Liver (tissue), 3 donors: ENCODE results near the gene SLC66A2.

Source experiments
- EGR1 ChIP-seq, 2 donors: IDR thresholded peaks; 2 replicates each; pipeline ENCODE4 v1.6.1; 2016 to 2018; ENCODE audit warnings: antibody characterized with exemption in 2 of 2, low read depth in 2 of 2
- FOXA2 ChIP-seq: IDR thresholded peaks from 2 replicates; pipeline ENCODE4 v1.6.1; 2016; ENCODE audit warnings: antibody characterized with exemption
- GABPA ChIP-seq, 2 donors: IDR thresholded peaks in 1 of 2; conservative IDR thresholded peaks in 1 of 2; 2 replicates each; pipeline ENCODE4 v1.6.1; 2016; ENCODE audit warnings: antibody characterized with exemption in 2 of 2, mild to moderate bottlenecking in 1 of 2, moderate library complexity in 1 of 2
- JUND ChIP-seq, 2 donors: IDR thresholded peaks; 2 replicates each; pipeline ENCODE4 v1.6.1; 2016; ENCODE audit warnings: antibody characterized with exemption in 2 of 2
- RAD21 ChIP-seq, 2 donors: IDR thresholded peaks; 2 replicates each; pipeline ENCODE4 v1.6.1; 2016; ENCODE audit warnings: antibody characterized with exemption in 2 of 2, mild to moderate bottlenecking in 2 of 2
- RXRA ChIP-seq, 2 donors: IDR thresholded peaks; 2 replicates each; pipeline ENCODE4 v1.6.1; 2017 to 2018; ENCODE audit warnings: antibody characterized with exemption in 2 of 2, mild to moderate bottlenecking in 1 of 2
- SP1 ChIP-seq: IDR thresholded peaks from 2 replicates; pipeline ENCODE4 v1.6.1; 2018; ENCODE audit warnings: antibody characterized with exemption, mild to moderate bottlenecking
- TAF1 ChIP-seq: conservative IDR thresholded peaks from 2 replicates; pipeline ENCODE4 v1.6.1; 2016; ENCODE audit warnings: antibody characterized with exemption, mild to moderate bottlenecking
- YY1 ChIP-seq: IDR thresholded peaks from 2 replicates; pipeline ENCODE4 v1.6.1; 2016; ENCODE audit warnings: antibody characterized with exemption, mild to moderate bottlenecking
- TF ChIP-seq, protein P1 (sequence below): fragments of 150-350 bp; IDR thresholded peaks from 2 replicates; pipeline ENCODE4 v1.5.1; 2017; ENCODE audit warnings: improper control_type of control experiment, low read depth, low read length; ENCODE audit not compliant: missing input control
- TF ChIP-seq, protein P2 (sequence below): IDR thresholded peaks from 2 replicates; pipeline ENCODE4 v1.6.1; 2016; ENCODE audit warnings: antibody characterized with exemption
- TF ChIP-seq, protein P3 (sequence below): IDR thresholded peaks from 2 replicates; pipeline ENCODE4 v1.6.1; 2016; ENCODE audit warnings: antibody characterized with exemption
- TF ChIP-seq, protein P4 (sequence below): IDR thresholded peaks from 2 replicates; pipeline ENCODE4 v1.6.1; 2016; ENCODE audit warnings: antibody characterized with exemption, mild to moderate bottlenecking
- TF ChIP-seq, protein P5 (sequence below): IDR thresholded peaks from 2 replicates; pipeline ENCODE4 v1.6.1; 2016; ENCODE audit warnings: antibody characterized with exemption
- donor health status: healthy.
- donor health status: healthy.

DNA sequence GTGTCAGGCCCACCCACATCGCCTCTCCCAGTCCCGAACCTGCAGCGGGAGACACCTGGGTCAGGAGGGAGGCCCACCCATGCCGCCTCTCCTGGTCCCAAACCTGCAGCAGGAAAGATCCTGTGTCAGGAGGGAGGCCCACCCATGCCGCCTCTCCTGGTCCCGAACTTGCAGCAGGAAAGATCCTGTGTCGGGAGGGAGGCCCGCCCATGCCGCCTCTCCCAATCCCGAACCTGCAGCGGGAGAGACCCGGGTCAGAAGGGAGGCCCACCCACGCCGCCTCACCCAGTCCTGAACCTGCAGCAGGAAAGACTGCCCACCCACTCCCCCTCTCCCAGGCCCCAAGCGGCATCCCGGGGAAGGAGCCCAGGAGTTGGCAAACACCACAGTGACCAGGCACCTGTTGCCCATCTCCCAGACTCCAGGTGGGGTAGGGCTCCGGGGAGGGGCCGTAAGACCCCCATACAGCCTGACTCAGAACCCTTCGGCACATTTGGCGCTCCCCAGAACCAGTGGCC, 7.8 kb downstream of the SLC66A2 start:
- TF ChIP-seq, protein P1, sequence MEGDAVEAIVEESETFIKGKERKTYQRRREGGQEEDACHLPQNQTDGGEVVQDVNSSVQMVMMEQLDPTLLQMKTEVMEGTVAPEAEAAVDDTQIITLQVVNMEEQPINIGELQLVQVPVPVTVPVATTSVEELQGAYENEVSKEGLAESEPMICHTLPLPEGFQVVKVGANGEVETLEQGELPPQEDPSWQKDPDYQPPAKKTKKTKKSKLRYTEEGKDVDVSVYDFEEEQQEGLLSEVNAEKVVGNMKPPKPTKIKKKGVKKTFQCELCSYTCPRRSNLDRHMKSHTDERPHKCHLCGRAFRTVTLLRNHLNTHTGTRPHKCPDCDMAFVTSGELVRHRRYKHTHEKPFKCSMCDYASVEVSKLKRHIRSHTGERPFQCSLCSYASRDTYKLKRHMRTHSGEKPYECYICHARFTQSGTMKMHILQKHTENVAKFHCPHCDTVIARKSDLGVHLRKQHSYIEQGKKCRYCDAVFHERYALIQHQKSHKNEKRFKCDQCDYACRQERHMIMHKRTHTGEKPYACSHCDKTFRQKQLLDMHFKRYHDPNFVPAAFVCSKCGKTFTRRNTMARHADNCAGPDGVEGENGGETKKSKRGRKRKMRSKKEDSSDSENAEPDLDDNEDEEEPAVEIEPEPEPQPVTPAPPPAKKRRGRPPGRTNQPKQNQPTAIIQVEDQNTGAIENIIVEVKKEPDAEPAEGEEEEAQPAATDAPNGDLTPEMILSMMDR = no peak
- TF ChIP-seq EGR1 (IDR thresholded peaks at IDR 0.05; ENCODE audit: low read depth in 2 of 2) (no peak), GABPA (IDR thresholded peaks at IDR 0.05 in 1 of 2, conservative IDR thresholded peaks at IDR 0.05 in 1 of 2) (no peak), RAD21 (IDR thresholded peaks at IDR 0.05) (no peak), FOXA2 (no peak), YY1 (no peak), RXRA (IDR thresholded peaks at IDR 0.05) (no peak), JUND (IDR thresholded peaks at IDR 0.05) (no peak), TAF1 (no peak), SP1 (no peak)
- TF ChIP-seq, protein P2, sequence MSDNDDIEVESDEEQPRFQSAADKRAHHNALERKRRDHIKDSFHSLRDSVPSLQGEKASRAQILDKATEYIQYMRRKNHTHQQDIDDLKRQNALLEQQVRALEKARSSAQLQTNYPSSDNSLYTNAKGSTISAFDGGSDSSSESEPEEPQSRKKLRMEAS = no peak
- TF ChIP-seq, protein P3, sequence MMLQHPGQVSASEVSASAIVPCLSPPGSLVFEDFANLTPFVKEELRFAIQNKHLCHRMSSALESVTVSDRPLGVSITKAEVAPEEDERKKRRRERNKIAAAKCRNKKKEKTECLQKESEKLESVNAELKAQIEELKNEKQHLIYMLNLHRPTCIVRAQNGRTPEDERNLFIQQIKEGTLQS = no peak
- TF ChIP-seq, protein P4, sequence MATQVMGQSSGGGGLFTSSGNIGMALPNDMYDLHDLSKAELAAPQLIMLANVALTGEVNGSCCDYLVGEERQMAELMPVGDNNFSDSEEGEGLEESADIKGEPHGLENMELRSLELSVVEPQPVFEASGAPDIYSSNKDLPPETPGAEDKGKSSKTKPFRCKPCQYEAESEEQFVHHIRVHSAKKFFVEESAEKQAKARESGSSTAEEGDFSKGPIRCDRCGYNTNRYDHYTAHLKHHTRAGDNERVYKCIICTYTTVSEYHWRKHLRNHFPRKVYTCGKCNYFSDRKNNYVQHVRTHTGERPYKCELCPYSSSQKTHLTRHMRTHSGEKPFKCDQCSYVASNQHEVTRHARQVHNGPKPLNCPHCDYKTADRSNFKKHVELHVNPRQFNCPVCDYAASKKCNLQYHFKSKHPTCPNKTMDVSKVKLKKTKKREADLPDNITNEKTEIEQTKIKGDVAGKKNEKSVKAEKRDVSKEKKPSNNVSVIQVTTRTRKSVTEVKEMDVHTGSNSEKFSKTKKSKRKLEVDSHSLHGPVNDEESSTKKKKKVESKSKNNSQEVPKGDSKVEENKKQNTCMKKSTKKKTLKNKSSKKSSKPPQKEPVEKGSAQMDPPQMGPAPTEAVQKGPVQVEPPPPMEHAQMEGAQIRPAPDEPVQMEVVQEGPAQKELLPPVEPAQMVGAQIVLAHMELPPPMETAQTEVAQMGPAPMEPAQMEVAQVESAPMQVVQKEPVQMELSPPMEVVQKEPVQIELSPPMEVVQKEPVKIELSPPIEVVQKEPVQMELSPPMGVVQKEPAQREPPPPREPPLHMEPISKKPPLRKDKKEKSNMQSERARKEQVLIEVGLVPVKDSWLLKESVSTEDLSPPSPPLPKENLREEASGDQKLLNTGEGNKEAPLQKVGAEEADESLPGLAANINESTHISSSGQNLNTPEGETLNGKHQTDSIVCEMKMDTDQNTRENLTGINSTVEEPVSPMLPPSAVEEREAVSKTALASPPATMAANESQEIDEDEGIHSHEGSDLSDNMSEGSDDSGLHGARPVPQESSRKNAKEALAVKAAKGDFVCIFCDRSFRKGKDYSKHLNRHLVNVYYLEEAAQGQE = no peak
- TF ChIP-seq, protein P5, sequence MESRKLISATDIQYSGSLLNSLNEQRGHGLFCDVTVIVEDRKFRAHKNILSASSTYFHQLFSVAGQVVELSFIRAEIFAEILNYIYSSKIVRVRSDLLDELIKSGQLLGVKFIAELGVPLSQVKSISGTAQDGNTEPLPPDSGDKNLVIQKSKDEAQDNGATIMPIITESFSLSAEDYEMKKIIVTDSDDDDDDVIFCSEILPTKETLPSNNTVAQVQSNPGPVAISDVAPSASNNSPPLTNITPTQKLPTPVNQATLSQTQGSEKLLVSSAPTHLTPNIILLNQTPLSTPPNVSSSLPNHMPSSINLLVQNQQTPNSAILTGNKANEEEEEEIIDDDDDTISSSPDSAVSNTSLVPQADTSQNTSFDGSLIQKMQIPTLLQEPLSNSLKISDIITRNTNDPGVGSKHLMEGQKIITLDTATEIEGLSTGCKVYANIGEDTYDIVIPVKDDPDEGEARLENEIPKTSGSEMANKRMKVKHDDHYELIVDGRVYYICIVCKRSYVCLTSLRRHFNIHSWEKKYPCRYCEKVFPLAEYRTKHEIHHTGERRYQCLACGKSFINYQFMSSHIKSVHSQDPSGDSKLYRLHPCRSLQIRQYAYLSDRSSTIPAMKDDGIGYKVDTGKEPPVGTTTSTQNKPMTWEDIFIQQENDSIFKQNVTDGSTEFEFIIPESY = no peak
